ENCODE data around the gene ZEB1. TPM values are rescaled to one million over a fixed set of nuclear protein-coding genes. Genes with fewer than 3 reads are reported as not detected.

The ZEB1 gene
- total RNA-seq, 1 experiment from 2014 or later = 31.5 TPM

DNA sequence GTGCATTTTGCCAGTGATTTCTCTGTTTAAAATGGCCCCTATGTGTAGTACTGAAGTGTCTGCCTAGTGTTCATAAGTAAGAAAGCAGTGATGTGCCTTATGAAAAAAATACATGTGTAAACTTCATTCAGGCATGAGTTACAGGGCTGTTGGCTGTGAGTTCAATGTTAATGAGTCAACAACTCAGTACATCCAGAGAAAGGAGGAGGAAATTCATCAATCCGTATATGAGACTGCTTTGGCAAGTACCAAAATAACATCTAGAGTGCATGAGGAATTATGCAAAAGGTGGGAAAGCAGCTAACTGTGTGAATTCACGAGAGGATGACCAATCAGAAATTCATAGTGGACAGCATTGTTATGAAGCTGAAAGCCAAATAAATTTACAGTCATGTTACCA lies 255.6 kb downstream of the ZEB1 start:
- Histone ChIP-seq H3K27ac (ENCODE audit: low read length) (no peak overlapping the region), H3K4me1 (ENCODE audit: control insufficient read depth, insufficient read depth, low read length) (no peaks in the 10 kb centered on the region), H3K4me3 (ENCODE audit: low read depth in 2 of 2, low read length in 2 of 2) (no peak overlapping the region), H3K27me3 (ENCODE audit: control insufficient read depth, insufficient read depth, low read length) (no peaks in the 10 kb centered on the region), H3K36me3 (ENCODE audit: control insufficient read depth, insufficient read depth, low read length) (no peaks in the 10 kb centered on the region), H3K9me3 (ENCODE audit: control insufficient read depth, insufficient read depth, low read depth, low read length) (no peaks in the 10 kb centered on the region)
- in situ Hi-C loops (cut with HindIII; ENCODE audit: low pct_unique_long_range_greater_than_20kb, low sequenced_read_pairs) (no loop called here), intact Hi-C loops (cut with micrococcal nuclease; ENCODE audit: unreplicated experiment) (no loop called here)
- DNase-seq (ENCODE audit: low read depth, low spot score) (no peak), ATAC-seq (no peak)
- CTCF ChIA-PET = no interaction called here
- POLR2A ChIA-PET = no interaction called here
- TF ChIP-seq TCF7L2 (IDR thresholded peaks at IDR 0.05; ENCODE audit: low read depth, low read length) = no peak
- no peak for TF ChIP-seq SIN3A (IDR thresholded peaks at IDR 0.05; ENCODE audit: borderline replicate concordance, insufficient read depth, low read depth, low read length)
- no peak for TF ChIP-seq POLR2AphosphoS5 (IDR thresholded peaks at IDR 0.05; ENCODE audit: low read depth, low read length)
- TF ChIP-seq, protein P1, sequence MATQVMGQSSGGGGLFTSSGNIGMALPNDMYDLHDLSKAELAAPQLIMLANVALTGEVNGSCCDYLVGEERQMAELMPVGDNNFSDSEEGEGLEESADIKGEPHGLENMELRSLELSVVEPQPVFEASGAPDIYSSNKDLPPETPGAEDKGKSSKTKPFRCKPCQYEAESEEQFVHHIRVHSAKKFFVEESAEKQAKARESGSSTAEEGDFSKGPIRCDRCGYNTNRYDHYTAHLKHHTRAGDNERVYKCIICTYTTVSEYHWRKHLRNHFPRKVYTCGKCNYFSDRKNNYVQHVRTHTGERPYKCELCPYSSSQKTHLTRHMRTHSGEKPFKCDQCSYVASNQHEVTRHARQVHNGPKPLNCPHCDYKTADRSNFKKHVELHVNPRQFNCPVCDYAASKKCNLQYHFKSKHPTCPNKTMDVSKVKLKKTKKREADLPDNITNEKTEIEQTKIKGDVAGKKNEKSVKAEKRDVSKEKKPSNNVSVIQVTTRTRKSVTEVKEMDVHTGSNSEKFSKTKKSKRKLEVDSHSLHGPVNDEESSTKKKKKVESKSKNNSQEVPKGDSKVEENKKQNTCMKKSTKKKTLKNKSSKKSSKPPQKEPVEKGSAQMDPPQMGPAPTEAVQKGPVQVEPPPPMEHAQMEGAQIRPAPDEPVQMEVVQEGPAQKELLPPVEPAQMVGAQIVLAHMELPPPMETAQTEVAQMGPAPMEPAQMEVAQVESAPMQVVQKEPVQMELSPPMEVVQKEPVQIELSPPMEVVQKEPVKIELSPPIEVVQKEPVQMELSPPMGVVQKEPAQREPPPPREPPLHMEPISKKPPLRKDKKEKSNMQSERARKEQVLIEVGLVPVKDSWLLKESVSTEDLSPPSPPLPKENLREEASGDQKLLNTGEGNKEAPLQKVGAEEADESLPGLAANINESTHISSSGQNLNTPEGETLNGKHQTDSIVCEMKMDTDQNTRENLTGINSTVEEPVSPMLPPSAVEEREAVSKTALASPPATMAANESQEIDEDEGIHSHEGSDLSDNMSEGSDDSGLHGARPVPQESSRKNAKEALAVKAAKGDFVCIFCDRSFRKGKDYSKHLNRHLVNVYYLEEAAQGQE (IDR thresholded peaks at IDR 0.05; ENCODE audit: insufficient read depth in 1 of 2, low read depth in 2 of 2, low read length in 1 of 2) = no peak
- TF ChIP-seq, protein P2, sequence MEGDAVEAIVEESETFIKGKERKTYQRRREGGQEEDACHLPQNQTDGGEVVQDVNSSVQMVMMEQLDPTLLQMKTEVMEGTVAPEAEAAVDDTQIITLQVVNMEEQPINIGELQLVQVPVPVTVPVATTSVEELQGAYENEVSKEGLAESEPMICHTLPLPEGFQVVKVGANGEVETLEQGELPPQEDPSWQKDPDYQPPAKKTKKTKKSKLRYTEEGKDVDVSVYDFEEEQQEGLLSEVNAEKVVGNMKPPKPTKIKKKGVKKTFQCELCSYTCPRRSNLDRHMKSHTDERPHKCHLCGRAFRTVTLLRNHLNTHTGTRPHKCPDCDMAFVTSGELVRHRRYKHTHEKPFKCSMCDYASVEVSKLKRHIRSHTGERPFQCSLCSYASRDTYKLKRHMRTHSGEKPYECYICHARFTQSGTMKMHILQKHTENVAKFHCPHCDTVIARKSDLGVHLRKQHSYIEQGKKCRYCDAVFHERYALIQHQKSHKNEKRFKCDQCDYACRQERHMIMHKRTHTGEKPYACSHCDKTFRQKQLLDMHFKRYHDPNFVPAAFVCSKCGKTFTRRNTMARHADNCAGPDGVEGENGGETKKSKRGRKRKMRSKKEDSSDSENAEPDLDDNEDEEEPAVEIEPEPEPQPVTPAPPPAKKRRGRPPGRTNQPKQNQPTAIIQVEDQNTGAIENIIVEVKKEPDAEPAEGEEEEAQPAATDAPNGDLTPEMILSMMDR (IDR thresholded peaks at IDR 0.05) = no peak
- no TSS peak for BruUV-seq (replicated peaks)

DNA sequence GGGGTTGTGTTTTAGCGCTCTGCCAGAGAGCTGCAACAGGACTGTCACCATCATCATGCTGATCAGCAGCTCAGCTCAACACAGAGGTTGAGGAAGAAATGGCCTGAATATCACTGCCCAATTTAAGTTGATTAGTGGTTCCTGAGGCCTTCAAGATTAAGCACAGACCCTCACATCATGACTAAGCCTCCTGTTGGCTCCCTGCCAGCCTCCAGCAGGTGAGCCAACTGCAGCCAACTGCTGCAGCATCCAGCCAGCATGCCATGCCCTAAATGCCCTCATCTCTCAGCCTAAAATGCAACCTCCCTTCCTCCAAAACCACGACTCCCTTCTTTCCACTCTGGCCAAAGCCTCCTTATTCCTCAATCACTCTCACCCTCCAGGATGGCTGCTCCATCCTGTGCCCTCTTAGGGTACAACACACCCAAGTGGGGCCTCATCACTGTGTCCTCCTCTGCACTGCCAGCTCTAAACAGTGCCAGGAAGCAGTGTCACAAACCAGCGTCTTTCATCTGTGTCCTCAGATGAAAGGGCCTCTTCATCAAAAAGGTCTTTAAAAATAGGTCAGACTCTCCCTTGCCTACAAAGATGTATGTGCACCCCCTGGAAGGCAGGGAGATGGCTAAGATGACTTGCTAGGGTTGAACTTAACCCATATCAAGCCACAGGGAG lies 259.3 kb downstream of the ZEB1 start:
- BruUV-seq (replicated peaks) = no TSS peak
- CTCF ChIA-PET = no interaction called here
- no peak overlapping the region for H3K4me3 ChIP-seq (ENCODE audit: low read depth in 2 of 2, low read length in 2 of 2)
- H3K4me1 ChIP-seq (ENCODE audit: control insufficient read depth, insufficient read depth, low read length) = peaks cover 14% of the 10 kb centered on the region
- no peaks in the 10 kb centered on the region for H3K36me3 ChIP-seq (ENCODE audit: control insufficient read depth, insufficient read depth, low read length)
- ATAC-seq (no peak), DNase-seq (ENCODE audit: low read depth, low spot score) (no peak)
- TF ChIP-seq POLR2AphosphoS5 (IDR thresholded peaks at IDR 0.05; ENCODE audit: low read depth, low read length) (no peak), TCF7L2 (IDR thresholded peaks at IDR 0.05; ENCODE audit: low read depth, low read length) (no peak), SIN3A (IDR thresholded peaks at IDR 0.05; ENCODE audit: borderline replicate concordance, insufficient read depth, low read depth, low read length) (no peak)
- TF ChIP-seq, protein P1 (IDR thresholded peaks at IDR 0.05; ENCODE audit: insufficient read depth in 1 of 2, low read depth in 2 of 2, low read length in 1 of 2) = no peak
- TF ChIP-seq, protein P2 (IDR thresholded peaks at IDR 0.05) = no peak
- no peaks in the 10 kb centered on the region for H3K9me3 ChIP-seq (ENCODE audit: control insufficient read depth, insufficient read depth, low read depth, low read length)
- in situ Hi-C loops (cut with HindIII; ENCODE audit: low pct_unique_long_range_greater_than_20kb, low sequenced_read_pairs) (no loop called here), intact Hi-C loops (cut with micrococcal nuclease; ENCODE audit: unreplicated experiment) (no loop called here)
- H3K27me3 ChIP-seq (ENCODE audit: control insufficient read depth, insufficient read depth, low read length) = no peaks in the 10 kb centered on the region
- no peak overlapping the region for H3K27ac ChIP-seq (ENCODE audit: low read length)
- POLR2A ChIA-PET = no interaction called here
